Gastroesophageal sphincter (tissue), 3 donors: ENCODE measurements around the gene CALY.

ENCODE experiments used
- CTCF ChIP-seq, 4 experiments: fragments of 200-600 bp in 2 of 4; fragments of 450-650 bp in 2 of 4; sonication (generic) in 1 of 4; IDR thresholded peaks; one replicate each; pipeline ENCODE4 v1.5.1; 2017 to 2019; ENCODE audit warnings: antibody characterized with exemption in 4 of 4, mild to moderate bottlenecking in 2 of 4, moderate library complexity in 2 of 4
- EP300 ChIP-seq: sonication (generic); formaldehyde crosslinking; IDR thresholded peaks from one replicate; pipeline ENCODE4 v1.6.1; 2017; ENCODE audit warnings: antibody characterized with exemption, mild to moderate bottlenecking
- POLR2AphosphoS5 ChIP-seq: sonication (generic); formaldehyde crosslinking; IDR thresholded peaks from one replicate; pipeline ENCODE4 v1.6.1; 2017; ENCODE audit warnings: antibody characterized with exemption

- TF ChIP-seq CTCF (IDR thresholded peaks at IDR 0.05): no peak
- TF ChIP-seq EP300: no peak
- TF ChIP-seq POLR2AphosphoS5: no peak
Observed at GRCh38 chr10:133289761-133290160, 46.9 kb downstream of the CALY start.
